Hepatocyte (in vitro differentiated cells): ENCODE measurements around the gene UTS2B. TPM values are rescaled to one million over a fixed set of nuclear protein-coding genes. Genes with fewer than 3 reads are reported as not detected.

ENCODE experiments used
- DNase-seq: peaks from one replicate; pipeline ENCODE4 v3.0.0-alpha.2; 2016; ENCODE audit warnings: low spot score
- H2AFZ ChIP-seq: fragments of 200-600 bp; sonication (generic); 2 replicates; pipeline ENCODE4 v1.6.0; 2016; ENCODE audit warnings: antibody characterized with exemption, mild to moderate bottlenecking
- H3K27ac ChIP-seq: fragments of 200-600 bp; sonication (generic); 2 replicates; pipeline ENCODE4 v1.5.1; 2016; ENCODE audit warnings: mild to moderate bottlenecking
- H3K27me3 ChIP-seq: fragments of 200-600 bp; sonication (generic); 2 replicates; pipeline ENCODE4 v1.6.1; 2016
- H3K36me3 ChIP-seq: fragments of 200-600 bp; sonication (generic); replicated peaks from 2 replicates; pipeline ENCODE4 v1.5.1; 2016; ENCODE audit warnings: low read depth; ENCODE audit not compliant: insufficient read depth
- H3K4me1 ChIP-seq: fragments of 200-600 bp; sonication (generic); 2 replicates; pipeline ENCODE4 v1.5.1; 2016; ENCODE audit warnings: mild to moderate bottlenecking, moderate library complexity; ENCODE audit not compliant: insufficient read depth
- H3K4me2 ChIP-seq: fragments of 200-600 bp; sonication (generic); 2 replicates; pipeline ENCODE4 v1.6.0; 2016
- H3K4me3 ChIP-seq: fragments of 200-600 bp; sonication (generic); 2 replicates; pipeline ENCODE4 v1.5.1; 2016; ENCODE audit warnings: mild to moderate bottlenecking
- H3K79me2 ChIP-seq: fragments of 200-600 bp; sonication (generic); 2 replicates; pipeline ENCODE4 v1.6.0; 2017; ENCODE audit warnings: mild to moderate bottlenecking
- H3K9me2 ChIP-seq: fragments of 200-600 bp; sonication (generic); replicated peaks from 2 replicates; pipeline ENCODE4 v1.6.0; 2017; ENCODE audit warnings: mild to moderate bottlenecking; ENCODE audit not compliant: insufficient read depth
- H3K9me3 ChIP-seq: fragments of 200-600 bp; sonication (generic); 2 replicates; pipeline ENCODE4 v1.5.1; 2016; ENCODE audit warnings: low read depth, mild to moderate bottlenecking
- H4K20me1 ChIP-seq: fragments of 200-600 bp; sonication (generic); 2 replicates; pipeline ENCODE4 v1.6.0; 2016; ENCODE audit warnings: mild to moderate bottlenecking; ENCODE audit not compliant: insufficient read depth, poor library complexity, severe bottlenecking
- EZH2 ChIP-seq: fragments of 200-600 bp; sonication (generic); IDR thresholded peaks from 2 replicates; pipeline ENCODE4 v1.6.1; 2016; ENCODE audit warnings: antibody characterized with exemption, mild to moderate bottlenecking, borderline replicate concordance
- EZH2phosphoT487 ChIP-seq: fragments of 200-600 bp; sonication (generic); IDR thresholded peaks from one replicate; pipeline ENCODE4 v1.6.1; 2018; ENCODE audit warnings: antibody characterized with exemption, mild to moderate bottlenecking, low read depth, moderate library complexity; ENCODE audit not compliant: unreplicated experiment, severe bottlenecking
- WGBS: methylation state at CpG from one replicate; pipeline ENCODE4 v1.1.6; 2016; ENCODE audit warnings: low lambda C conversion rate; ENCODE audit errors: missing lambda C conversion rate; 5-methylcytosine and 5-hydroxymethylcytosine counted together
- polyA plus RNA-seq: library from polyadenylated mRNA; unstranded; fragments of >200 nt; fragmentation: Nextera tagmentation; extraction: Ambion mirVana; gene quantifications from 2 replicates; pipeline ENCODE4 v1.2.1, GENCODE V29; 2016
- total RNA-seq: library from RNA; depleted of rRNA; stranded (reverse); fragments of >200 nt; gene quantifications from 2 replicates; pipeline ENCODE4 v1.2.3, GENCODE V29; 2014
- TF ChIP-seq, protein P1 (sequence below): fragments of 200-600 bp; sonication (generic); IDR thresholded peaks from 2 replicates; pipeline ENCODE4 v1.5.1; 2016; ENCODE audit warnings: antibody characterized with exemption, mild to moderate bottlenecking; ENCODE audit not compliant: poor library complexity

UTS2B gene
- total and polyA plus RNA-seq, 2 experiments from 2014 or later, result 0.07 to 0.19 TPM

- Histone ChIP-seq H3K27me3 (no peaks in the 10 kb centered on the region), H3K4me1 (peaks cover 21% of the 10 kb centered on the region), H3K9me2 (no peaks in the 10 kb centered on the region), H3K4me3 (no peak overlapping the region), H2AFZ (no peak overlapping the region), H3K36me3 (no peaks in the 10 kb centered on the region), H3K9me3 (no peaks in the 10 kb centered on the region), H3K27ac (no peak overlapping the region), H4K20me1 (peaks cover 50% of the 10 kb centered on the region), H3K79me2 (peaks cover 98% of the 10 kb centered on the region), H3K4me2 (no peak overlapping the region)
- WGBS, result 84% methylated on average over 3 of the region's 3 CpGs
- TF ChIP-seq, protein P1, sequence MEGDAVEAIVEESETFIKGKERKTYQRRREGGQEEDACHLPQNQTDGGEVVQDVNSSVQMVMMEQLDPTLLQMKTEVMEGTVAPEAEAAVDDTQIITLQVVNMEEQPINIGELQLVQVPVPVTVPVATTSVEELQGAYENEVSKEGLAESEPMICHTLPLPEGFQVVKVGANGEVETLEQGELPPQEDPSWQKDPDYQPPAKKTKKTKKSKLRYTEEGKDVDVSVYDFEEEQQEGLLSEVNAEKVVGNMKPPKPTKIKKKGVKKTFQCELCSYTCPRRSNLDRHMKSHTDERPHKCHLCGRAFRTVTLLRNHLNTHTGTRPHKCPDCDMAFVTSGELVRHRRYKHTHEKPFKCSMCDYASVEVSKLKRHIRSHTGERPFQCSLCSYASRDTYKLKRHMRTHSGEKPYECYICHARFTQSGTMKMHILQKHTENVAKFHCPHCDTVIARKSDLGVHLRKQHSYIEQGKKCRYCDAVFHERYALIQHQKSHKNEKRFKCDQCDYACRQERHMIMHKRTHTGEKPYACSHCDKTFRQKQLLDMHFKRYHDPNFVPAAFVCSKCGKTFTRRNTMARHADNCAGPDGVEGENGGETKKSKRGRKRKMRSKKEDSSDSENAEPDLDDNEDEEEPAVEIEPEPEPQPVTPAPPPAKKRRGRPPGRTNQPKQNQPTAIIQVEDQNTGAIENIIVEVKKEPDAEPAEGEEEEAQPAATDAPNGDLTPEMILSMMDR, result no peak
- TF ChIP-seq EZH2, result no peak
- no peak for TF ChIP-seq EZH2phosphoT487
- no peak for DNase-seq
Measured at GRCh38 chr3:191339316-191339917, 9.1 kb upstream of the UTS2B start.

DNA sequence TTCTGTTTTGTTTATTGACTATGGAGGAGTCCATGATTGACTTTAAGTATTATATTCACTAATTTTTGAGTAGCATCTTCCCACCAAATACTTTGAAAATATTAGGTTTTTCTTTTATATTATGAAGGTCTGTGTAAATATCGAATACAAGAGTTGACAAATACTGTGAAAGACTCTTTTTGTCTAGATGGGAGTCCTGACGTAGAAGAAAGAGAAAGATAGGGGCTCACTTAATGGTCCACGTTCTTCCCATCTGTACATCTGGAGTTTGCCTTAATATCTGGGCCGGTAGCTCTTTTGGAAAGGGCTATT is 7.8 kb upstream of the UTS2B start:
- Histone ChIP-seq H3K36me3 (no peaks in the 10 kb centered on the region), H3K4me1 (peaks cover 17% of the 10 kb centered on the region), H3K79me2 (peaks cover 98% of the 10 kb centered on the region), H3K27ac (no peak overlapping the region), H3K9me3 (no peaks in the 10 kb centered on the region), H4K20me1 (peaks cover 38% of the 10 kb centered on the region), H3K4me3 (no peak overlapping the region), H3K4me2 (no peak overlapping the region), H2AFZ (no peak overlapping the region), H3K9me2 (no peaks in the 10 kb centered on the region), H3K27me3 (no peaks in the 10 kb centered on the region)
- no peak for DNase-seq
- WGBS, result 99% methylated on average over 4 of the region's 4 CpGs
- TF ChIP-seq, protein P1, result no peak
- TF ChIP-seq EZH2, result no peak
- TF ChIP-seq EZH2phosphoT487, result no peak

GRCh38 chr3:191336833-191337232 is 6.5 kb upstream of the UTS2B start:
- H3K9me2 ChIP-seq, result no peaks in the 10 kb centered on the region
- H3K27me3 ChIP-seq, result no peaks in the 10 kb centered on the region
- no peaks in the 10 kb centered on the region for H3K36me3 ChIP-seq
- no peak overlapping the region for H3K4me3 ChIP-seq
- no peak overlapping the region for H3K27ac ChIP-seq
- peaks cover 6% of the 10 kb centered on the region for H3K4me1 ChIP-seq
- DNase-seq, result no peak
- peaks cover 98% of the 10 kb centered on the region for H3K79me2 ChIP-seq
- no peaks in the 10 kb centered on the region for H3K9me3 ChIP-seq
- peaks cover 30% of the 10 kb centered on the region for H4K20me1 ChIP-seq
- TF ChIP-seq, protein P1, result no peak
- TF ChIP-seq EZH2 (no peak), EZH2phosphoT487 (no peak)
- WGBS, result 86% methylated on average over 2 of the region's 2 CpGs
- H2AFZ ChIP-seq, result no peak overlapping the region
- H3K4me2 ChIP-seq, result no peak overlapping the region

DNA sequence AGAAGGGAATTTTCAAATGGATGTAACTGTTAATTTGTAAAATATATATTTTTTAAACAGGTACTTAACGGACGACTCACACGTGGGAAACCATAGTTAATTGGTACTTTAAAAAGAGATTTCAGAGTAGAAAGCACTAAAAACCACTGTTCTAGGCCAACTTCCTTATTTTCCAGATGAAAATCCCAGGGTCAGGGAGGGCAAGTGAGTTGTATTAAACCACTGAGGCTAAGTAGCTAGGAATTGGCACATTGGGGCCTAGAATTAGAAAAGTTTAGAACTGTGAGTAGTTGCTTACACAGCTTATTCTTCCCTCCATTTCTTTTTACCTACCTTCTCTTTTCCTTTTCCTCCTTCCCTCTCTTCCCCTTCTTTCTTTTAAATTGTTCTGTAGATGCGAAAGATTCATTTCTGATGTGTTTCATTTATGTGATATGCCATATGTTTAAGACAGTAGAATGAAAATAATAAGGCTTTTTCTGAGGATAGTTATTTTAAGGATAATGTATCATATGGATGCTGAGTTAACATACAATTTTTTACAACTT is 4.1 kb upstream of the UTS2B start:
- peaks cover 16% of the 10 kb centered on the region for H3K4me1 ChIP-seq

More for the DNA sequence above, 4.1 kb upstream of the UTS2B start:
- peaks cover 23% of the 10 kb centered on the region for H4K20me1 ChIP-seq
- H3K27ac ChIP-seq, result no peak overlapping the region
- DNase-seq, result no peak
- H3K4me3 ChIP-seq, result no peak overlapping the region
- H3K9me3 ChIP-seq, result no peaks in the 10 kb centered on the region
- 91% methylated on average over 4 of the region's 4 CpGs for WGBS
- no peaks in the 10 kb centered on the region for H3K36me3 ChIP-seq
- H3K27me3 ChIP-seq, result no peaks in the 10 kb centered on the region
- peaks cover 90% of the 10 kb centered on the region for H3K79me2 ChIP-seq
- H3K9me2 ChIP-seq, result no peaks in the 10 kb centered on the region
- no peak overlapping the region for H3K4me2 ChIP-seq
- no peak overlapping the region for H2AFZ ChIP-seq
- TF ChIP-seq EZH2, result no peak
- TF ChIP-seq, protein P1, result no peak
- no peak for TF ChIP-seq EZH2phosphoT487
